NB4 (cell line): ENCODE measurements around the gene RGL3.
"Not testable (repeated sequence)": the region's sequence is repeated elsewhere in the genome, so short reads cannot be mapped to it uniquely, and the experiment has no call there.

Experiments
- DNase-seq: peaks from one replicate; pipeline ENCODE4 v3.0.0; 2010; ENCODE audit warnings: low read depth
- H3K4me3 ChIP-seq: one replicate; pipeline ENCODE4 v1.5.1; 2011; ENCODE audit warnings: mild to moderate bottlenecking, low read depth, low read length, moderate library complexity
- CTCF ChIP-seq: IDR thresholded peaks from one replicate; pipeline ENCODE4 v1.5.1; 2012; ENCODE audit warnings: low read depth, low read length
- MAX ChIP-seq: IDR thresholded peaks from 2 replicates; pipeline ENCODE4 v1.6.1; 2011; ENCODE audit warnings: low read depth, low read length
- MYC ChIP-seq: IDR thresholded peaks from 2 replicates; pipeline ENCODE4 v1.6.1; 2011; ENCODE audit warnings: low read depth, low read length
- POLR2A ChIP-seq: IDR thresholded peaks from 2 replicates; pipeline ENCODE4 v1.6.1; 2011; ENCODE audit warnings: mild to moderate bottlenecking; ENCODE audit not compliant: insufficient read length; ENCODE audit errors: extremely low read depth

Gene RGL3

GRCh38 chr19:11418549-11419506, at the start of gene RGL3:
Gene RGL3 (minus strand): TSS chr19:11419314. CDS start chr19:11419278, 36 bp downstream.
- no peak for DNase-seq
- no peak for TF ChIP-seq MYC
- H3K4me3 ChIP-seq, result no peak within 1 kb of the TSS

- DNase-seq, H3K4me3 ChIP-seq: not testable (repeated sequence)
Observed at GRCh38 chr19:11468266-11468845, 49.2 kb upstream of the RGL3 start.

GRCh38 chr19:11465600-11465999, 46.5 kb upstream of the RGL3 start:
- no peak overlapping the region for H3K4me3 ChIP-seq
- DNase-seq, result no peak
- TF ChIP-seq MAX (no peak), MYC (no peak), POLR2A (no peak), CTCF (no peak)

- TF ChIP-seq POLR2A (no peak), MAX (no peak), CTCF (no peak)
- no peak overlapping the region for H3K4me3 ChIP-seq
- DNase-seq, result no peak
Observed at GRCh38 chr19:11464333-11465265, 45.5 kb upstream of the RGL3 start.

GRCh38 chr19:11463391-11463790, 44.3 kb upstream of the RGL3 start:
- TF ChIP-seq CTCF, result no peak
- TF ChIP-seq MYC, result no peak
- no peak for TF ChIP-seq MAX
- TF ChIP-seq POLR2A, result no peak
- DNase-seq, result no peak
- H3K4me3 ChIP-seq, result no peak overlapping the region

GRCh38 chr19:11461453-11461852, 42.3 kb upstream of the RGL3 start:
- no peak for DNase-seq
- H3K4me3 ChIP-seq, result no peak overlapping the region
- TF ChIP-seq CTCF, result no peak
- TF ChIP-seq MYC, result no peak
- no peak for TF ChIP-seq MAX
- no peak for TF ChIP-seq POLR2A
